MM.1S (cell line): ENCODE results near the gene PTPRO.

Source experiments
- DNase-seq: peaks from one replicate; pipeline ENCODE4 v3.0.0-alpha.2; 2015
- H2AFZ ChIP-seq: fragments of 300-600 bp; sonication (generic); 2 replicates; pipeline ENCODE4 v1.6.0; 2016; ENCODE audit warnings: antibody characterized with exemption, low read length
- H3F3A ChIP-seq: fragments of 300-600 bp; sonication (generic); 2 replicates; pipeline ENCODE4 v1.6.1; 2016; ENCODE audit warnings: mild to moderate bottlenecking, antibody characterized with exemption, low read length, moderate library complexity, mixed read lengths; ENCODE audit not compliant: insufficient read depth
- H3K27ac ChIP-seq: fragments of 300-600 bp; sonication (generic); 2 replicates; pipeline ENCODE4 v1.5.1; 2016; ENCODE audit warnings: mild to moderate bottlenecking, low read length
- H3K27me3 ChIP-seq: fragments of 300-600 bp; sonication (generic); replicated peaks from 2 replicates; pipeline ENCODE4 v1.6.0; 2016; ENCODE audit warnings: low read length; ENCODE audit not compliant: insufficient read depth
- H3K36me3 ChIP-seq: fragments of 300-600 bp; sonication (generic); replicated peaks from 2 replicates; pipeline ENCODE4 v1.6.1; 2016; ENCODE audit warnings: mild to moderate bottlenecking, low read length, mixed read lengths; ENCODE audit not compliant: insufficient read depth
- H3K4me1 ChIP-seq: fragments of 300-600 bp; sonication (generic); 2 replicates; pipeline ENCODE4 v1.6.1; 2016; ENCODE audit warnings: low read length, mixed read lengths
- H3K4me2 ChIP-seq: fragments of 300-600 bp; sonication (generic); 2 replicates; pipeline ENCODE4 v1.6.0; 2016; ENCODE audit warnings: low read depth, low read length
- H3K4me3 ChIP-seq: fragments of 300-600 bp; sonication (generic); 2 replicates; pipeline ENCODE4 v1.5.1; 2016; ENCODE audit warnings: low read length, mixed read lengths
- H3K79me2 ChIP-seq: fragments of 300-600 bp; sonication (generic); 2 replicates; pipeline ENCODE4 v1.6.1; 2016; ENCODE audit warnings: mixed run types, low read length, mixed read lengths
- H3K9ac ChIP-seq: fragments of 300-600 bp; sonication (generic); 2 replicates; pipeline ENCODE4 v1.6.1; 2016; ENCODE audit warnings: low read length, mixed read lengths
- H3K9me2 ChIP-seq: fragments of 300-600 bp; sonication (generic); replicated peaks from 2 replicates; pipeline ENCODE4 v1.6.1; 2016; ENCODE audit warnings: mild to moderate bottlenecking, low read length, mixed read lengths; ENCODE audit not compliant: insufficient read depth
- H3K9me3 ChIP-seq: fragments of 300-600 bp; sonication (generic); replicated peaks from 2 replicates; pipeline ENCODE4 v1.6.1; 2016; ENCODE audit warnings: mild to moderate bottlenecking, low read length, mixed read lengths; ENCODE audit not compliant: insufficient read depth
- H4K20me1 ChIP-seq: fragments of 300-600 bp; sonication (generic); 2 replicates; pipeline ENCODE4 v1.6.1; 2016; ENCODE audit warnings: mild to moderate bottlenecking, low read length, moderate library complexity, mixed read lengths; ENCODE audit not compliant: insufficient read depth
- CTCF ChIP-seq: fragments of 300-600 bp; sonication (generic); IDR thresholded peaks from 2 replicates; pipeline ENCODE4 v1.5.1; 2016; ENCODE audit warnings: antibody characterized with exemption, low read length, mixed read lengths
- EZH2 ChIP-seq: fragments of 300-600 bp; sonication (generic); optimal IDR thresholded peaks from 2 replicates; pipeline ENCODE3; 2017; ENCODE audit warnings: low read depth, mild to moderate bottlenecking, antibody characterized with exemption, low read length, mixed read lengths
- EZH2phosphoT487 ChIP-seq: fragments of 300-600 bp; sonication (generic); IDR thresholded peaks from 2 replicates; pipeline ENCODE4 v1.6.1; 2018; ENCODE audit warnings: antibody characterized with exemption, low read length

Gene PTPRO

DNA sequence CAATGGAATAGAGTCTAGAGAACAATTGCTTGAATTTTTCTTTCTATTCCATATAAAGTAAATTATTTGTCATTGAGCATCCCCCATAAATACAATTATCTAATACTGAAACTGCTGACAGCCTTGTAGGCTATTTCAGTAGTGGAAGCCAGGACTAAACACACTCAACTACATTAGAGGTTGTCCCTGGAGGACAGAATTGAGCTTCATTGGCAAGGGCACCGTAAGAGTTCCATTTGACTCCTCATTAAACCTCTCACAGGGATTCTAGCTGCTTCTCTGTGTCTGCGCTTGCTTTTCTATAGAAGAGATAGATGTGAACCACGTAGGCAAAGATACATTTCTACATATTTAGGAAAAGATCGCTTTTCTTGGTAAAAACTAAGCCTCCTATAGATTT lies 3.5 kb upstream of the PTPRO start:
- Histone ChIP-seq H3K9me3 (no peaks in the 10 kb centered on the region), H3F3A (no peaks in the 10 kb centered on the region), H3K4me2 (no peak overlapping the region), H4K20me1 (no peaks in the 10 kb centered on the region), H3K9me2 (no peaks in the 10 kb centered on the region), H3K36me3 (no peaks in the 10 kb centered on the region), H3K9ac (no peak overlapping the region), H3K27ac (no peak overlapping the region), H3K79me2 (no peaks in the 10 kb centered on the region), H3K4me3 (no peak overlapping the region), H3K27me3 (no peaks in the 10 kb centered on the region), H3K4me1 (no peaks in the 10 kb centered on the region), H2AFZ (no peak overlapping the region)
- DNase-seq: no peak
- TF ChIP-seq EZH2 (no peak), EZH2phosphoT487 (no peak), CTCF (no peak)

GRCh38 chr12:15320881-15321280 lies 1.4 kb upstream of the PTPRO start:
- DNase-seq: no peak
- no peaks in the 10 kb centered on the region for H3K36me3 ChIP-seq
- no peaks in the 10 kb centered on the region for H4K20me1 ChIP-seq
- H3K9me2 ChIP-seq: no peaks in the 10 kb centered on the region
- H3K9me3 ChIP-seq: no peaks in the 10 kb centered on the region
- TF ChIP-seq CTCF (no peak), EZH2 (no peak), EZH2phosphoT487 (no peak)
- H3K27ac ChIP-seq: no peak overlapping the region
- no peak overlapping the region for H3K4me3 ChIP-seq
- H3K4me1 ChIP-seq: no peaks in the 10 kb centered on the region
- no peaks in the 10 kb centered on the region for H3F3A ChIP-seq
- no peaks in the 10 kb centered on the region for H3K79me2 ChIP-seq
- no peak overlapping the region for H3K9ac ChIP-seq
- H3K4me2 ChIP-seq: no peak overlapping the region
- H2AFZ ChIP-seq: no peak overlapping the region
- H3K27me3 ChIP-seq: no peaks in the 10 kb centered on the region

DNA sequence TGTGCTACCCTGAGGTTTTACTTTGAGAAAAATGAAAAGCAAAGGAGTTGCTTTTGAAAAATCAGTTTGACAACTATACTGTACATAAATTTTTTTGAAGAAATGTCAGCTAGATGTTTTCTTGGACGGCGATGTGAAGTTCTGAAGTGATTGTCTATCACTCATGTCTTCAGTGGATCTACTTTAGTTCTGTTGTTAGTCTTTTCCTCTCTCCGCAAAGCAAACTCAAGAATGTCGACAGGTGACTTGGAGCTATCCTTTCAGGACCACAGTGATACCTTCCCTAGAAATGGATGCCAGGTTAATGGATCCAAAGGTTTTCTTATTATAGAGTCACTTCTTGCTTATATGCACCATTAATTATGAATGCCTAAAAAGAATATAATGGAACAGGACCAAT lies 1.2 kb downstream of the PTPRO start:
- no peaks in the 10 kb centered on the region for H3F3A ChIP-seq
- H3K27ac ChIP-seq: no peak overlapping the region
- DNase-seq: no peak
- no peaks in the 10 kb centered on the region for H3K4me1 ChIP-seq
- no peak overlapping the region for H2AFZ ChIP-seq
- H3K4me2 ChIP-seq: no peak overlapping the region
- no peak for TF ChIP-seq CTCF
- no peak for TF ChIP-seq EZH2
- TF ChIP-seq EZH2phosphoT487: no peak
- no peaks in the 10 kb centered on the region for H3K9me2 ChIP-seq
- no peaks in the 10 kb centered on the region for H4K20me1 ChIP-seq
- no peaks in the 10 kb centered on the region for H3K9me3 ChIP-seq
- H3K79me2 ChIP-seq: no peaks in the 10 kb centered on the region
- no peak overlapping the region for H3K4me3 ChIP-seq
- no peaks in the 10 kb centered on the region for H3K36me3 ChIP-seq
- no peaks in the 10 kb centered on the region for H3K27me3 ChIP-seq
- H3K9ac ChIP-seq: no peak overlapping the region

GRCh38 chr12:15329891-15330290 lies 7.6 kb downstream of the PTPRO start:
- H3F3A ChIP-seq: no peaks in the 10 kb centered on the region
- TF ChIP-seq CTCF (no peak), EZH2 (no peak), EZH2phosphoT487 (no peak)
- no peak overlapping the region for H3K4me3 ChIP-seq
- no peak for DNase-seq
- H3K27me3 ChIP-seq: no peaks in the 10 kb centered on the region
- H2AFZ ChIP-seq: no peak overlapping the region
- H3K4me2 ChIP-seq: no peak overlapping the region
- H3K4me1 ChIP-seq: no peaks in the 10 kb centered on the region
- H3K9me3 ChIP-seq: no peaks in the 10 kb centered on the region
- no peaks in the 10 kb centered on the region for H3K79me2 ChIP-seq
- no peaks in the 10 kb centered on the region for H3K9me2 ChIP-seq
- no peaks in the 10 kb centered on the region for H4K20me1 ChIP-seq
- H3K9ac ChIP-seq: no peak overlapping the region
- H3K36me3 ChIP-seq: no peaks in the 10 kb centered on the region
- H3K27ac ChIP-seq: no peak overlapping the region
